Thoracic aorta (tissue), 2 donors: ENCODE data around the gene UROS. TPM values are rescaled to one million over a fixed set of nuclear protein-coding genes. Genes with fewer than 3 reads are reported as not detected.

ENCODE experiments used
- ATAC-seq: fragments of 150-250 bp; one replicate; pipeline ENCODE4 v1.8.0; 2017; ENCODE audit warnings: low read depth; ENCODE audit not compliant: insufficient number of reproducible peaks, low FRiP score
- DNase-seq: peaks from one replicate; pipeline ENCODE4 v3.0.0-alpha.2; 2020; ENCODE audit warnings: low spot score
- H3K27ac ChIP-seq, 2 donors: fragments of 200-600 bp; sonication (generic); 1 replicate in 1 of 2; 2 replicates in 1 of 2; pipeline ENCODE4 v1.5.1; 2016; ENCODE audit warnings: mild to moderate bottlenecking in 2 of 2, moderate library complexity in 2 of 2
- H3K27me3 ChIP-seq: fragments of 200-600 bp; sonication (generic); replicated peaks from 2 replicates; pipeline ENCODE4 v1.6.0; 2016; ENCODE audit warnings: mild to moderate bottlenecking; ENCODE audit not compliant: insufficient read depth
- H3K36me3 ChIP-seq: fragments of 200-600 bp; sonication (generic); one replicate; pipeline ENCODE4 v1.5.1; 2016
- H3K4me1 ChIP-seq, 2 donors: fragments of 200-600 bp; sonication (generic); 1 replicate in 1 of 2; 2 replicates in 1 of 2; pipeline versions ENCODE4 v1.5.1 to v1.6.0; 2016; ENCODE audit warnings: low read depth in 2 of 2, mild to moderate bottlenecking in 1 of 2; ENCODE audit not compliant: control insufficient read depth in 1 of 2
- H3K4me3 ChIP-seq: fragments of 200-600 bp; sonication (generic); 2 replicates; pipeline ENCODE4 v1.5.1; 2016; ENCODE audit warnings: mild to moderate bottlenecking
- H3K9me3 ChIP-seq: fragments of 200-600 bp; sonication (generic); 2 replicates; pipeline ENCODE4 v1.5.1; 2016
- CTCF ChIP-seq: fragments of 200-600 bp; sonication (generic); IDR thresholded peaks from one replicate; pipeline ENCODE4 v1.5.1; 2019; ENCODE audit warnings: antibody characterized with exemption
- total RNA-seq, 2 donors: library from RNA; depleted of rRNA; stranded (reverse); fragments of >200 nt; gene quantifications; one replicate each; pipeline versions ENCODE4 v1.1.0 to v1.2.3, GENCODE V29; 2016

The UROS gene
- total RNA-seq, 2 donors from 2014 or later, result 25.5 to 34.3 TPM

GRCh38 chr10:125848857-125849256 is 25.8 kb upstream of the UROS start:
- Histone ChIP-seq H3K4me1 (no peaks in the 10 kb centered on the region), H3K36me3 (peaks cover 21% of the 10 kb centered on the region)

GRCh38 chr10:125848371-125848770 is 25.3 kb upstream of the UROS start:
- DNase-seq (no peak), ATAC-seq (no peak)
- no peak for TF ChIP-seq CTCF
- no peaks in the 10 kb centered on the region for H3K9me3 ChIP-seq
- H3K4me1 ChIP-seq, result no peaks in the 10 kb centered on the region
- H3K27ac ChIP-seq, result no peak overlapping the region
- H3K36me3 ChIP-seq, result peaks cover 21% of the 10 kb centered on the region
- H3K27me3 ChIP-seq, result no peaks in the 10 kb centered on the region
- H3K4me3 ChIP-seq, result no peak overlapping the region

More at GRCh38 chr10:125848857-125849256, 25.8 kb upstream of the UROS start:
- Histone ChIP-seq H3K9me3 (no peaks in the 10 kb centered on the region), H3K27me3 (no peaks in the 10 kb centered on the region), H3K27ac (no peak overlapping the region), H3K4me3 (no peak overlapping the region)
- ATAC-seq (no peak), DNase-seq (no peak)
- TF ChIP-seq CTCF, result no peak

- Histone ChIP-seq H3K9me3 (no peaks in the 10 kb centered on the region), H3K4me3 (no peak overlapping the region), H3K27me3 (no peaks in the 10 kb centered on the region), H3K4me1 (no peaks in the 10 kb centered on the region), H3K27ac (no peak overlapping the region), H3K36me3 (peaks cover 19% of the 10 kb centered on the region)
- no peak for DNase-seq
- no peak for ATAC-seq
- no peak for TF ChIP-seq CTCF
Measured at GRCh38 chr10:125846894-125847293, 23.8 kb upstream of the UROS start.

- Histone ChIP-seq H3K9me3 (no peaks in the 10 kb centered on the region), H3K27ac (no peak overlapping the region), H3K36me3 (peaks cover 15% of the 10 kb centered on the region), H3K4me3 (no peak overlapping the region), H3K4me1 (no peaks in the 10 kb centered on the region), H3K27me3 (no peaks in the 10 kb centered on the region)
- ATAC-seq, result no peak
- no peak for TF ChIP-seq CTCF
- DNase-seq, result no peak
Measured at GRCh38 chr10:125845617-125846016, 22.6 kb upstream of the UROS start.

GRCh38 chr10:125844751-125845221 is 21.7 kb upstream of the UROS start:
- no peak for DNase-seq
- Histone ChIP-seq H3K4me3 (no peak overlapping the region), H3K36me3 (peaks cover 23% of the 10 kb centered on the region), H3K27ac (no peak overlapping the region), H3K27me3 (no peaks in the 10 kb centered on the region), H3K4me1 (no peaks in the 10 kb centered on the region), H3K9me3 (no peaks in the 10 kb centered on the region)
- ATAC-seq, result no peak
- no peak for TF ChIP-seq CTCF
